NCI-H1105 (cell line): ENCODE data around the gene RAB8A.

Experiments
- DNase-seq: peaks from one replicate; lab custom pipeline; 2025; lab: John Stamatoyannopoulos, UW

RAB8A gene

GRCh38 chr19:16180611-16181010 lies 68.9 kb downstream of the RAB8A start:
- no peak for DNase-seq
